SK-N-SH (cell line): ENCODE data around the gene CDH23. TPM values are rescaled to one million over a fixed set of nuclear protein-coding genes. Genes with fewer than 3 reads are reported as not detected.

ENCODE experiments used
- CTCF ChIA-PET: fragments of 300-600, 350-600 bp; formaldehyde crosslinking; extraction: SDS; loops from one replicate; lab custom pipeline; 2021; lab: Yijun Ruan, JAX
- POLR2A ChIA-PET: fragments of 350-600 bp; sonication (Branson Sonifier 250); formaldehyde crosslinking; extraction: SDS; loops from one replicate; lab custom pipeline; 2020; ENCODE audit warnings: antibody characterized with exemption, inconsistent platforms; lab: Yijun Ruan, JAX
- DNase-seq: peaks from one replicate; pipeline ENCODE4 v3.0.0; 2012
- H2AFZ ChIP-seq: fragments of 200-600 bp; sonication (generic); 2 replicates; pipeline ENCODE4 v1.8.1; 2016; ENCODE audit warnings: antibody characterized with exemption, mild to moderate bottlenecking, low read depth
- H3F3A ChIP-seq: fragments of 200-600 bp; sonication (generic); replicated peaks from 2 replicates; pipeline ENCODE3; 2016; ENCODE audit warnings: antibody characterized with exemption, mild to moderate bottlenecking; ENCODE audit not compliant: insufficient read depth
- H3K27ac ChIP-seq, 2 experiments: fragments of 200-500 bp in 1 of 2; fragments of 200-600 bp in 1 of 2; sonication (Bioruptor generic) in 1 of 2; sonication (generic), shearing (Covaris generic) in 1 of 2; 2 replicates each; pipeline versions ENCODE4 v1.5.1 to v1.6.1; 2014 to 2016; ENCODE audit warnings: low read depth in 2 of 2, inconsistent platforms in 1 of 2, low read length in 1 of 2, mild to moderate bottlenecking in 1 of 2, mixed read lengths in 1 of 2
- H3K27me3 ChIP-seq: fragments of 200-600 bp; sonication (generic), shearing (Covaris generic); 2 replicates; pipeline ENCODE4 v1.6.1; 2016; ENCODE audit warnings: mixed run types; ENCODE audit not compliant: insufficient read depth
- H3K36me3 ChIP-seq, 2 experiments: fragments of 200-500 bp in 1 of 2; fragments of 200-600 bp in 1 of 2; sonication (Bioruptor generic) in 1 of 2; sonication (generic) in 1 of 2; replicated peaks in 1 of 2; 2 replicates each; pipeline versions ENCODE3 to v1.5.1; 2014 to 2016; ENCODE audit warnings: low read length in 1 of 2, mild to moderate bottlenecking in 1 of 2; ENCODE audit not compliant: insufficient read depth in 2 of 2, control insufficient read depth in 1 of 2
- H3K4me1 ChIP-seq, 2 experiments: fragments of 200-500 bp in 1 of 2; fragments of 200-600 bp in 1 of 2; sonication (Bioruptor generic) in 1 of 2; sonication (generic), shearing (Covaris generic) in 1 of 2; 2 replicates each; pipeline versions ENCODE4 v1.5.1 to v1.6.1; 2014 to 2016; ENCODE audit warnings: low read depth in 1 of 2, low read length in 1 of 2, mixed run types in 1 of 2; ENCODE audit not compliant: insufficient read depth in 2 of 2, control insufficient read depth in 1 of 2
- H3K4me2 ChIP-seq: fragments of 200-600 bp; sonication (generic), shearing (Covaris generic); 2 replicates; pipeline ENCODE4 v1.6.1; 2017; ENCODE audit warnings: mixed run types
- H3K4me3 ChIP-seq, 2 experiments: fragments of 200-500 bp in 1 of 2; fragments of 200-600 bp in 1 of 2; sonication (Bioruptor generic) in 1 of 2; sonication (generic), shearing (Covaris generic) in 1 of 2; 2 replicates each; pipeline versions ENCODE4 v1.5.1 to v1.8.1; 2014 to 2016; ENCODE audit warnings: low read depth in 2 of 2, inconsistent platforms in 1 of 2, low read length in 1 of 2, mild to moderate bottlenecking in 1 of 2, mixed read lengths in 1 of 2, moderate library complexity in 1 of 2
- H3K79me2 ChIP-seq: fragments of 200-600 bp; sonication (generic); 2 replicates; pipeline ENCODE4 v1.8.1; 2017; ENCODE audit warnings: mild to moderate bottlenecking; ENCODE audit not compliant: insufficient read depth
- H3K9ac ChIP-seq: fragments of 200-600 bp; sonication (generic); 2 replicates; pipeline ENCODE4 v1.6.1; 2017; ENCODE audit warnings: mixed run types
- H3K9me2 ChIP-seq: fragments of 200-600 bp; sonication (generic); 2 replicates; pipeline ENCODE4 v1.6.1; 2017; ENCODE audit warnings: mixed run types
- H3K9me3 ChIP-seq: fragments of 200-600 bp; sonication (generic); 2 replicates; pipeline ENCODE4 v1.6.1; 2017; ENCODE audit warnings: mixed run types, mild to moderate bottlenecking, moderate library complexity
- H4K20me1 ChIP-seq: fragments of 200-600 bp; sonication (generic); 2 replicates; pipeline ENCODE4 v1.6.1; 2017; ENCODE audit warnings: mild to moderate bottlenecking, mixed run types; ENCODE audit not compliant: insufficient read depth
- EZH2phosphoT487 ChIP-seq: fragments of 200-600 bp; sonication (generic); IDR thresholded peaks from 2 replicates; pipeline ENCODE4 v1.6.1; 2017; ENCODE audit warnings: low read depth, mixed run types, mild to moderate bottlenecking, antibody characterized with exemption, moderate library complexity, borderline replicate concordance
- FOXJ3 ChIP-seq: sonication (generic); formaldehyde crosslinking; IDR thresholded peaks from 2 replicates; pipeline ENCODE4 v1.5.1; 2020; ENCODE audit warnings: mild to moderate bottlenecking, missing genetic modification reagents
- MXI1 ChIP-seq: IDR thresholded peaks from 2 replicates; pipeline ENCODE4 v1.6.1; 2012; ENCODE audit warnings: mild to moderate bottlenecking, low read depth, low read length, improper control_type of control experiment
- NFIC ChIP-seq: IDR thresholded peaks from 2 replicates; pipeline ENCODE4 v1.4.0; 2012; ENCODE audit warnings: borderline replicate concordance
- SIN3A ChIP-seq: IDR thresholded peaks from 2 replicates; pipeline ENCODE4 v1.6.1; 2012; ENCODE audit warnings: low read depth, mild to moderate bottlenecking, low read length, moderate library complexity, borderline replicate concordance
- SMC3 ChIP-seq: IDR thresholded peaks from 2 replicates; pipeline ENCODE4 v1.6.1; 2012; ENCODE audit warnings: low read depth, low read length, improper control_type of control experiment
- TAF1 ChIP-seq: IDR thresholded peaks from 2 replicates; pipeline ENCODE4 v1.6.1; 2012; ENCODE audit warnings: low read depth, mild to moderate bottlenecking, low read length, moderate library complexity, borderline replicate concordance
- WGBS: methylation state at CpG from one replicate; pipeline ENCODE4 v1.1.6; 2017; ENCODE audit warnings: low lambda C conversion rate; 5-methylcytosine and 5-hydroxymethylcytosine counted together
- polyA plus RNA-seq, 3 experiments: library from polyadenylated mRNA; depleted of rRNA; stranded (reverse); fragments of >200 nt; gene quantifications; 2 replicates each; pipeline ENCODE4 v1.2.3, GENCODE V29; 2012
- TF ChIP-seq, protein P1 (sequence below): fragments of 150-350 bp; IDR thresholded peaks from 2 replicates; pipeline ENCODE4 v1.6.1; 2017; ENCODE audit warnings: antibody characterized with exemption, low read length, low read depth, borderline replicate concordance
- TF ChIP-seq, protein P2 (sequence below): fragments of 150-350 bp; IDR thresholded peaks from 2 replicates; pipeline ENCODE4 v1.6.1; 2016; ENCODE audit warnings: mild to moderate bottlenecking, low read depth, low read length

CDH23 gene
- polyA plus RNA-seq, 1 of the 3 experiments (the other 2 are of a cell fraction) = 0.03 TPM

DNA sequence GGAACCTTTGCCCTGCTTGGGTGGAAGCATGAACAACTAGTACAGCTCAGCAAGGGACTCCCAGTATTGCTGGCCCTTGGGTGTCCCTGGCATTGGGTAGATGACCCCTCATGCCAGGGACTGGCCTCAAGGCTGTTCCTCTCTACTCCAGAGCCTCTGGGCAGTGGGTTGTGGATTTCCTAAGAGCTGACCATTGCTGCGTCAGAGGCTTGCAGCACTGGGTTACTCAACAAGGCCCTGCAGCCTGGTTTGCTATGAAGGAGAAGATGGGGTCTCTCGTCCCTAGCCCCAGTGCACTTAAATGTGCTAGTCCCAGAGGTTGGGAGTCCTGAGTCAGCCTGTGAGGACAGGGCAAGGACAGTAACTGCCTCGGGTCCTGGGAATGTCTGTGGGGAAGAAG lies 374.1 kb downstream of the CDH23 start:
- Histone ChIP-seq H3K9ac (no peak overlapping the region), H3K27me3 (no peaks in the 10 kb centered on the region), H3K4me2 (no peak overlapping the region), H4K20me1 (no peaks in the 10 kb centered on the region), H3K27ac (no peak overlapping the region), H3K9me3 (no peaks in the 10 kb centered on the region), H3K4me3 (no peak overlapping the region), H3F3A (peaks cover 3% of the 10 kb centered on the region), H3K9me2 (no peaks in the 10 kb centered on the region), H2AFZ (no peak overlapping the region), H3K36me3 (no peaks in the 10 kb centered on the region), H3K4me1 (peaks cover 22 to 27% of the 10 kb centered on the region in 2 experiments; a peak in 3 of 4 replicates), H3K79me2 (no peaks in the 10 kb centered on the region)
- POLR2A ChIA-PET = no interaction called here
- TF ChIP-seq, protein P1, sequence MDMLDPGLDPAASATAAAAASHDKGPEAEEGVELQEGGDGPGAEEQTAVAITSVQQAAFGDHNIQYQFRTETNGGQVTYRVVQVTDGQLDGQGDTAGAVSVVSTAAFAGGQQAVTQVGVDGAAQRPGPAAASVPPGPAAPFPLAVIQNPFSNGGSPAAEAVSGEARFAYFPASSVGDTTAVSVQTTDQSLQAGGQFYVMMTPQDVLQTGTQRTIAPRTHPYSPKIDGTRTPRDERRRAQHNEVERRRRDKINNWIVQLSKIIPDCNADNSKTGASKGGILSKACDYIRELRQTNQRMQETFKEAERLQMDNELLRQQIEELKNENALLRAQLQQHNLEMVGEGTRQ = no peak
- TF ChIP-seq MXI1 (no peak), NFIC (no peak), SMC3 (no peak)
- DNase-seq = no peak
- CTCF ChIA-PET = interaction anchor here (1.0 kb wide), 1 partner anchor 126 kb away, joined by 3 read pairs; no protein-coding TSS in a partner anchor
- 100% methylated on average over 2 of the region's 3 CpGs for WGBS

DNA sequence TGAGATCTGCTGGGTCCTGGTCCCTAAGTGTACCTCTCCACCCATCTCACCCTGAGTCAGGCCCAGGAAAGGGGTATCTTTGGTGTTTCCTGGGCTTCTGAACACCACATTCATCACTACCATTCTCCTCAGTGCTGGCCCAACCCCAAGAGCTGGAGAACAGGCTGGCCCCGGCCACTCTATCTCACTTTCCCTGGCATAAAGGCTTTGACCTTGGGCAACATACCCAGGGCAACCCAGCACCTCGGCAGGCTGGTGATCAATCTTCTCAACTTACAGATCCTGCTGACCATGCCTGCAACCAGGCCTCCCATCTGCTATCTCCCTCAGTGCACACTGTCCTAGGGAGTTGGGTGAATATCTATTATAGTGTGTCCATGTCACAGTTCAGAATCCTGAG lies 374.5 kb downstream of the CDH23 start:
- TF ChIP-seq, protein P2, sequence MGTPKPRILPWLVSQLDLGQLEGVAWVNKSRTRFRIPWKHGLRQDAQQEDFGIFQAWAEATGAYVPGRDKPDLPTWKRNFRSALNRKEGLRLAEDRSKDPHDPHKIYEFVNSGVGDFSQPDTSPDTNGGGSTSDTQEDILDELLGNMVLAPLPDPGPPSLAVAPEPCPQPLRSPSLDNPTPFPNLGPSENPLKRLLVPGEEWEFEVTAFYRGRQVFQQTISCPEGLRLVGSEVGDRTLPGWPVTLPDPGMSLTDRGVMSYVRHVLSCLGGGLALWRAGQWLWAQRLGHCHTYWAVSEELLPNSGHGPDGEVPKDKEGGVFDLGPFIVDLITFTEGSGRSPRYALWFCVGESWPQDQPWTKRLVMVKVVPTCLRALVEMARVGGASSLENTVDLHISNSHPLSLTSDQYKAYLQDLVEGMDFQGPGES = no peak
- TF ChIP-seq FOXJ3 (CRISPR knock-in tag) (no peak), EZH2phosphoT487 (no peak), TAF1 (no peak), SIN3A (no peak), NFIC (no peak)
- no peak overlapping the region for H3K9ac ChIP-seq
- no peak overlapping the region for H3K27ac ChIP-seq
- peaks cover 22 to 27% of the 10 kb centered on the region in 2 experiments; a peak in 3 of 4 replicates for H3K4me1 ChIP-seq
- no peaks in the 10 kb centered on the region for H3K79me2 ChIP-seq
- ChIA-PET CTCF (interaction anchor here (0.9 to 4.3 kb wide), 4 partner anchors 8 to 374 kb away, joined by 3 to 51 read pairs (median 12); partner anchors contain the start of gene CDH23), POLR2A (no interaction called here)
- 100% methylated on average over 1 of the region's 2 CpGs for WGBS
- no peaks in the 10 kb centered on the region for H4K20me1 ChIP-seq
- H3K27me3 ChIP-seq = no peaks in the 10 kb centered on the region
- no peak overlapping the region for H2AFZ ChIP-seq
- H3K9me3 ChIP-seq = no peaks in the 10 kb centered on the region
- H3K4me3 ChIP-seq = no peak overlapping the region
- no peak overlapping the region for H3K4me2 ChIP-seq
- H3F3A ChIP-seq = peaks cover 3% of the 10 kb centered on the region
- no peak for DNase-seq
- no peaks in the 10 kb centered on the region for H3K36me3 ChIP-seq
- no peaks in the 10 kb centered on the region for H3K9me2 ChIP-seq
